Measurements from ENCODE around the gene TRIM13. TPM values are rescaled to one million over a fixed set of nuclear protein-coding genes. Genes with fewer than 3 reads are reported as not detected.
A peak's percentile ranks its signal among the peaks of the same experiment; 100 is the strongest.

Gene TRIM13
- total RNA-seq, 1 experiment from 2014 or later = 22.4 TPM

DNA sequence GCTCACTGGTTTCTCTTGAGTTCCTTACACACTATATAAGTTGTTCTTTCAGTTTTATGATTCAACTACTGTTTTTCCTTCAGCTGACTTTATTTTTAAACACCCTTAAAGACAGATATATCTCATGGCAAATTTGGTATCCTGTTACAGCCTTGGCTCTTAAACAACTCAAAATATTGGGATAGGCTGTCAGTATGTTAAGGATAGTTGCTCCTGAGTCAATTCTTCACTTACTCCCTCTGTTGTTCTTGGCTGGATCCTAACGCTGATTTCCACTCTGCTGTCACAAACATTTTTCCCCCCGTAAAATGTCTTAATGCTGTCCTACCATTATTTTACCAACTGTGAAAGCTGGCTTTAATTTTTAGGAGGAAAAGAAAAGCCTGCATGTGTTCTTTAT lies 19.6 kb downstream of the TRIM13 start:
- BruUV-seq (replicated peaks) = TSS peak; percentile 23
- Histone ChIP-seq H3K4me3 (ENCODE audit: low read depth in 2 of 2, low read length in 2 of 2) (no peak overlapping the region), H3K27ac (ENCODE audit: low read length) (no peak overlapping the region), H3K36me3 (ENCODE audit: control insufficient read depth, insufficient read depth, low read length) (no peaks in the 10 kb centered on the region; the same call in 1 of the 2 replicates), H3K27me3 (ENCODE audit: control insufficient read depth, insufficient read depth, low read length) (no peaks in the 10 kb centered on the region), H3K9me3 (ENCODE audit: control insufficient read depth, insufficient read depth, low read depth, low read length) (no peaks in the 10 kb centered on the region), H3K4me1 (ENCODE audit: control insufficient read depth, insufficient read depth, low read length) (peaks cover 9% of the 10 kb centered on the region)
- CTCF ChIA-PET = no interaction called here
- ATAC-seq (no peak), DNase-seq (ENCODE audit: low read depth, low spot score) (no peak)
- intact Hi-C loops (cut with micrococcal nuclease; ENCODE audit: unreplicated experiment) (no loop called here), in situ Hi-C loops (cut with HindIII; ENCODE audit: low pct_unique_long_range_greater_than_20kb, low sequenced_read_pairs) (no loop called here)
- no peak for TF ChIP-seq POLR2AphosphoS5 (IDR thresholded peaks at IDR 0.05; ENCODE audit: low read depth, low read length)
- no peak for TF ChIP-seq SIN3A (IDR thresholded peaks at IDR 0.05; ENCODE audit: borderline replicate concordance, insufficient read depth, low read depth, low read length)
- POLR2A ChIA-PET = interaction anchor here (0.7 kb wide), 1 partner anchor 18 kb away, joined by 4 read pairs; no protein-coding TSS in a partner anchor

DNA sequence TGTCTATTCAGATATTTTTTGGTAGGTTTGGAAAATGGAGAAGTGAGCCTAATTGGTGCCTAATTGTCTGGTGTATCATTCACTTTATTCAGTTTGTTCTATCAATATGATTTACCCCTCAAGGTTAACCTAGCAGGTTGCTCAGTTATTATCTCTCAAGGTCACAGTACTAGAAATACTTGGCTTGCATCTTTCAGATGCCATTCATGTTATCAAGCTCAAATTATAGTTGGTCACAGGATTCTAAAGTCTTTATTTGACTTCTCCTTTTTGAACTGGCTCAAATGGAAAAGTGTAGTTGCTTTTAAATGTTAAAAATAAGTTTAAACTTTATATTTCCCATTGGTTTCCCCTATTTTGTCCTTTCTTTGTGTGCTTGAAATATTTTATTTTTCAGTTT lies 21.0 kb downstream of the TRIM13 start:
- no TSS peak for BruUV-seq (replicated peaks)
- H3K4me1 ChIP-seq (ENCODE audit: control insufficient read depth, insufficient read depth, low read length) = peaks cover 6% of the 10 kb centered on the region
- no peak overlapping the region for H3K27ac ChIP-seq (ENCODE audit: low read length)
- no peak for ATAC-seq
- intact Hi-C loops (cut with micrococcal nuclease; ENCODE audit: unreplicated experiment) (no loop called here), in situ Hi-C loops (cut with HindIII; ENCODE audit: low pct_unique_long_range_greater_than_20kb, low sequenced_read_pairs) (no loop called here)
- ChIA-PET CTCF (no interaction called here), POLR2A (no interaction called here)
- no peaks in the 10 kb centered on the region for H3K9me3 ChIP-seq (ENCODE audit: control insufficient read depth, insufficient read depth, low read depth, low read length)
- DNase-seq (ENCODE audit: low read depth, low spot score) = no peak
- no peak overlapping the region for H3K4me3 ChIP-seq (ENCODE audit: low read depth in 2 of 2, low read length in 2 of 2)
- H3K27me3 ChIP-seq (ENCODE audit: control insufficient read depth, insufficient read depth, low read length) = no peaks in the 10 kb centered on the region
- TF ChIP-seq, protein P1, sequence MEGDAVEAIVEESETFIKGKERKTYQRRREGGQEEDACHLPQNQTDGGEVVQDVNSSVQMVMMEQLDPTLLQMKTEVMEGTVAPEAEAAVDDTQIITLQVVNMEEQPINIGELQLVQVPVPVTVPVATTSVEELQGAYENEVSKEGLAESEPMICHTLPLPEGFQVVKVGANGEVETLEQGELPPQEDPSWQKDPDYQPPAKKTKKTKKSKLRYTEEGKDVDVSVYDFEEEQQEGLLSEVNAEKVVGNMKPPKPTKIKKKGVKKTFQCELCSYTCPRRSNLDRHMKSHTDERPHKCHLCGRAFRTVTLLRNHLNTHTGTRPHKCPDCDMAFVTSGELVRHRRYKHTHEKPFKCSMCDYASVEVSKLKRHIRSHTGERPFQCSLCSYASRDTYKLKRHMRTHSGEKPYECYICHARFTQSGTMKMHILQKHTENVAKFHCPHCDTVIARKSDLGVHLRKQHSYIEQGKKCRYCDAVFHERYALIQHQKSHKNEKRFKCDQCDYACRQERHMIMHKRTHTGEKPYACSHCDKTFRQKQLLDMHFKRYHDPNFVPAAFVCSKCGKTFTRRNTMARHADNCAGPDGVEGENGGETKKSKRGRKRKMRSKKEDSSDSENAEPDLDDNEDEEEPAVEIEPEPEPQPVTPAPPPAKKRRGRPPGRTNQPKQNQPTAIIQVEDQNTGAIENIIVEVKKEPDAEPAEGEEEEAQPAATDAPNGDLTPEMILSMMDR (IDR thresholded peaks at IDR 0.05) = no peak
- TF ChIP-seq SIN3A (IDR thresholded peaks at IDR 0.05; ENCODE audit: borderline replicate concordance, insufficient read depth, low read depth, low read length) = no peak
- TF ChIP-seq, protein P2, sequence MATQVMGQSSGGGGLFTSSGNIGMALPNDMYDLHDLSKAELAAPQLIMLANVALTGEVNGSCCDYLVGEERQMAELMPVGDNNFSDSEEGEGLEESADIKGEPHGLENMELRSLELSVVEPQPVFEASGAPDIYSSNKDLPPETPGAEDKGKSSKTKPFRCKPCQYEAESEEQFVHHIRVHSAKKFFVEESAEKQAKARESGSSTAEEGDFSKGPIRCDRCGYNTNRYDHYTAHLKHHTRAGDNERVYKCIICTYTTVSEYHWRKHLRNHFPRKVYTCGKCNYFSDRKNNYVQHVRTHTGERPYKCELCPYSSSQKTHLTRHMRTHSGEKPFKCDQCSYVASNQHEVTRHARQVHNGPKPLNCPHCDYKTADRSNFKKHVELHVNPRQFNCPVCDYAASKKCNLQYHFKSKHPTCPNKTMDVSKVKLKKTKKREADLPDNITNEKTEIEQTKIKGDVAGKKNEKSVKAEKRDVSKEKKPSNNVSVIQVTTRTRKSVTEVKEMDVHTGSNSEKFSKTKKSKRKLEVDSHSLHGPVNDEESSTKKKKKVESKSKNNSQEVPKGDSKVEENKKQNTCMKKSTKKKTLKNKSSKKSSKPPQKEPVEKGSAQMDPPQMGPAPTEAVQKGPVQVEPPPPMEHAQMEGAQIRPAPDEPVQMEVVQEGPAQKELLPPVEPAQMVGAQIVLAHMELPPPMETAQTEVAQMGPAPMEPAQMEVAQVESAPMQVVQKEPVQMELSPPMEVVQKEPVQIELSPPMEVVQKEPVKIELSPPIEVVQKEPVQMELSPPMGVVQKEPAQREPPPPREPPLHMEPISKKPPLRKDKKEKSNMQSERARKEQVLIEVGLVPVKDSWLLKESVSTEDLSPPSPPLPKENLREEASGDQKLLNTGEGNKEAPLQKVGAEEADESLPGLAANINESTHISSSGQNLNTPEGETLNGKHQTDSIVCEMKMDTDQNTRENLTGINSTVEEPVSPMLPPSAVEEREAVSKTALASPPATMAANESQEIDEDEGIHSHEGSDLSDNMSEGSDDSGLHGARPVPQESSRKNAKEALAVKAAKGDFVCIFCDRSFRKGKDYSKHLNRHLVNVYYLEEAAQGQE (IDR thresholded peaks at IDR 0.05; ENCODE audit: insufficient read depth in 1 of 2, low read depth in 2 of 2, low read length in 1 of 2) = no peak
- TF ChIP-seq TCF7L2 (IDR thresholded peaks at IDR 0.05; ENCODE audit: low read depth, low read length) = no peak
- TF ChIP-seq POLR2AphosphoS5 (IDR thresholded peaks at IDR 0.05; ENCODE audit: low read depth, low read length) = no peak
- H3K36me3 ChIP-seq (ENCODE audit: control insufficient read depth, insufficient read depth, low read length) = no peaks in the 10 kb centered on the region; the same call in 1 of the 2 replicates

DNA sequence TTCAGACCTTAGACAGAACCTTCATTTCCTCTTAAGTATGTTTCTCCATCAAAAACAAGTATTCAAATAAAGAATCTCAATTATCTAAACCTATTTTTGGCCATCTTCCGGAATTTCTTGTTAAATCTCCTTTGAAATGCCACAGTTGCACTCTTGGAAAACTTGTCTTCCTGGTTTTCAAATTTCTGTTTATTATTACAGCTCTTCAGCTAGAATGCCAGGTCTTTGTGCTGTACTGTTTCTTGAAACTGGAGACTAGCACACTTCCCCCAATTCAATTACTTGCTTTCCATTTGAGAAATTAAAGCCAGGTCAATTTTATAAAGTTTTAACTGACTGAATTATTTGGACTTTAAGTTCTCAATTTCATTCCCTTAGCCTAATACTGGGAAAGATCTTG lies 28.6 kb downstream of the TRIM13 start:
- H3K4me3 ChIP-seq (ENCODE audit: low read depth in 2 of 2, low read length in 2 of 2) = no peak overlapping the region
- in situ Hi-C loops (cut with HindIII; ENCODE audit: low pct_unique_long_range_greater_than_20kb, low sequenced_read_pairs) = no loop called here
- H3K27ac ChIP-seq (ENCODE audit: low read length) = no peak overlapping the region
- H3K36me3 ChIP-seq (ENCODE audit: control insufficient read depth, insufficient read depth, low read length) = no peaks in the 10 kb centered on the region
- no peaks in the 10 kb centered on the region for H3K4me1 ChIP-seq (ENCODE audit: control insufficient read depth, insufficient read depth, low read length)
- DNase-seq (ENCODE audit: low read depth, low spot score) (no peak), ATAC-seq (no peak)
- intact Hi-C loops (cut with micrococcal nuclease; ENCODE audit: unreplicated experiment) = no loop called here
- no peaks in the 10 kb centered on the region for H3K9me3 ChIP-seq (ENCODE audit: control insufficient read depth, insufficient read depth, low read depth, low read length)
- ChIA-PET POLR2A (no interaction called here), CTCF (no interaction called here)
- no peak for TF ChIP-seq SIN3A (IDR thresholded peaks at IDR 0.05; ENCODE audit: borderline replicate concordance, insufficient read depth, low read depth, low read length)
- TF ChIP-seq, protein P1 (IDR thresholded peaks at IDR 0.05) = no peak
- no peak for TF ChIP-seq POLR2AphosphoS5 (IDR thresholded peaks at IDR 0.05; ENCODE audit: low read depth, low read length)
- TF ChIP-seq, protein P2 (IDR thresholded peaks at IDR 0.05; ENCODE audit: insufficient read depth in 1 of 2, low read depth in 2 of 2, low read length in 1 of 2) = no peak
- TF ChIP-seq TCF7L2 (IDR thresholded peaks at IDR 0.05; ENCODE audit: low read depth, low read length) = no peak
- no peaks in the 10 kb centered on the region for H3K27me3 ChIP-seq (ENCODE audit: control insufficient read depth, insufficient read depth, low read length)
- no TSS peak for BruUV-seq (replicated peaks)

Measured in Panc1 (cell line).